ENCODE measurements around the gene PLEKHG4. TPM values are rescaled to one million over a fixed set of nuclear protein-coding genes. Genes with fewer than 3 reads are reported as not detected.
A peak's percentile ranks its signal among the peaks of the same experiment; 100 is the strongest.

Gene PLEKHG4
- total RNA-seq, 1 donor from 2014 or later, result 0.89 TPM

DNA sequence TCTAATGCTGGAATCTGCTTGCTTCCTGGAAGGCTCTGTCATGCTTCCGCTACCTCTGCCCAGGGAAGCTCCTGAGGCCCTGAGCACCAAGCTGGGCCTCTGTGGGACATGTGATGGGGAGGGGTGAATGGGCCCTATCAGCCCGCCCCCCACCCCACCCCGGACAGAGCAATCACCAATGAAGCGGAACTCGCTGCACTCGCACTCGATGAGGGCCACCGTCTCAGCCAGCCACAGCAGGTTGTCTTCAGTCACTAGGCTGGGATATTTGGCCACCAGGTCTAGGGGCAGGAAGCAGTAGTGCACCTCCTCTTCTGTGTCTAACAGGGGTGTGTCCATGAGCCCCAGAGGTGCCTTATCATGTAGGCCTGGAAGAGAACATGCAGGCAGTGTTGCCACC, 23.6 kb downstream of the PLEKHG4 start:
- intact Hi-C loops (cut with DNase I), result no loop called here
- DNase-seq (no peak), ATAC-seq (ENCODE audit: poor library complexity) (no peak)

DNA sequence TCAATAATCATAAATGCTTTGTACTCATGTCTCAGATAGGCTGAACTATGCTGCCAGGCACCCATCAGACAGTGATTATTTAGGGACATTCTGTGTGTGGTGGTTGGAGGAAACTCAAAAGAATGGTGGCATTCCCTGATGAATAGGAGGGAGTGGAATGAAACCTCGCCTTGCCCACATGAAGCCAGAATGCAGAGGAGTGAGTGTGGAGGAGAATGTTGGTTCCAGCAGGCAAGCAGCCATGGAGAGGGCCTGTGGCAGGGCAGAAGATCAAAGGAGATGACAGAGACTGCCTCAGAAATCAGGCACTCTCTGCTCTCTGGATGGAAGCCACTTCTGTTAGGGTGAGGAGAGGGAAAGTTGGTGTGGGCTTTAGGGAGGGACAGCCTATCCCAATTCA, 24.7 kb downstream of the PLEKHG4 start:
- DNase-seq (no peak), ATAC-seq (ENCODE audit: poor library complexity) (no peak)
- intact Hi-C loops (cut with DNase I), result no loop called here

DNA sequence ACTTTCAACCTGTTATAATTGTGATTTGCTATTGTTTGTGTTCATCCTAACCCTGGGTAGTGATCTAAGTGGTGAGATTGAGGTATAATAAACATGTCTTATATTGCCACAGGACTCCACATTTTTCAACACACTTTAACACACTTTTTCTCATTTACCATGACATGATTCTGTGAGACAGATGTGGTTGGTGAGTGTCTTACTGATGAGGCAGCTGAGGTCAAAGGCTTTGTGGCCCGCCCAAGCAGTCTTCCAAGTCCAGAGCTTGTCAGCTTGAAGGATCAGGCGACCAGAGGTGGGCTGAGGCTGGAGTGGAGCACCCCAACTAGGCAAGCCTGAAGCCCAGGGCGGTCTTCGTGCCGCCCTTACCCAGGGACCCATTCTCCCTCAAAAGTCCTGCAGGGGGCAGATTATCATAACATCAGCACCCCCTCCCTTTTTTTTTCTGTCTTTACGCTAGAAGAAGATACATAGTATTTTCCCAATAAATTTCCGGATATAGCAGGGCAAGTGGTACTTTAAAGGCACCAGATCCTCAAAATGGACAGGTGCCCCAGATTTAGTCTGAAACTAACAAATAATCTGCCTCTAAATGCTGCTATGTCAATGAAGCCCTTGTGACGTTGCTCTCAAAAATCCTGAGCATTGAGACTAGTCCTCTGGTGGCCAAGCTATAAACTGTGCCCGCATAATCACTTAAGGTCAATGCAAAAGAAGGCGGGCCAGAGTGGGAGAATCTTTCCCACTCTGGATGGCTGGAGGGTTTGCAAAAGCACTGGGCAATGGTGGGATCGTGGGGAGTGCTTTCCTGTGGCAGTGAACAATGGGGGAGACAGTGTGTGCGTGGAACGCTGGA, 26.1 kb downstream of the PLEKHG4 start:
- intact Hi-C loops (cut with DNase I), result no loop called here
- DNase-seq (no peak), ATAC-seq (ENCODE audit: poor library complexity) (no peak)

DNA sequence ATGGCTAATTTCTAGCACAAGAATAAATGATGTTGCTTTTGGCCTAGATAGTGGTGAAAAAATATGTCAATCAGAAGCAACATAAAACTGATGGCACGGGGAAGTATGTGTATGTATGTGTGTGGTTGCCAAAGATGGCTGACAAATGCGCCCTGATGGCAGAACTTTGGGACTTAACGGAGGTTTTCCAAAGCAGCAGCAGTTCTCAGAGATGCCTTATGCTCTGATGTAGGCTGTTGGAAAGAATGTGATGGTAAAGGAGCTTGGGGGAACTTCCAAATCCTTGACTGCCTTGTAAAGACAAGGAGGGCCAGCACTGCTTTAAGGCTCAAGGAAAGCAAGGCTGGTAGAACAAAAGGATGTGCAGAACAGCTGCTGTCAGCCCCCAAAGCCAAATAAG, 31.2 kb downstream of the PLEKHG4 start:
- intact Hi-C loops (cut with DNase I), result no loop called here
- DNase-seq (no peak), ATAC-seq (ENCODE audit: poor library complexity) (no peak)

DNA sequence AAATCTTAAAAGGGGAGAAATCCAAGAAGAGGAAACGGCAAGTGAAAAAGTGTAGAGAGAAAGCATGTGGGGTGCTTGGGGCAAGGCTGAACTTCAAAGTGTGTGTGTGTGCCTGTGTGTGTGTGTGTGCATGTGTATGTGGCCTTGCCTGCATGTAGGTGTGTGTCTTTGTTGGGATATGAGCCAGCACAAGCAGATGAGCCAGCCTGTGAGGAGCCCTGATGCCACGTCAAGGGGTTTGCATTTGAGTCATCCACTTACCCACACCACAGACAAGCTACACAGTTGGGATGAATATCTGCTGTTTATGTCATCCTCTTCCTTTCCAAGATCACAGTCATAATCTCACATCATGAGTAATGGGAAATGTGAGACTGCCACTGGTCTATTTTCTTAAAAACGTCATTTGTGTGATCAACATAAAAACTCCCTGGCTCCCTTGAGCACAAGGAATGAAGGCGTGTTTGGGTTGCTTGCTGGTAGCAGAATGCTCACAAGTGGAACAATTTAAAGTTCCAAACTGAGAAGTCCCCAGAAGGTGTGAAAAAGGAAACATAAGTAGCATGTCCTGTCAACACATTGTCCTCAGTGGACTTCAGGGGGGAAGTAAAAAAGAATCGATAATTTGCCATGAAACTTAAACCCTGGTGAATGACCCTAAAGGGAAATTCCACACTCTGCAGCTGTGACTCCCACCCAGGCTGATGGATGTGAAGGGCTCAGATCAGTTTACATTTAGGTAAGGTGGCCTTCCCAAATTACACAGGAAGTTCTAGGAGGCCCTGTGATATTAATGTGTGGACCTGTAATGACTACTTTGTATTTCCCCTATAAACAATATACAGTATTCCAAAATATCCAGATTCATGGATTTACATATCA, 32.5 kb downstream of the PLEKHG4 start:
- intact Hi-C loops (cut with DNase I), result no loop called here
- DNase-seq (no peak), ATAC-seq (ENCODE audit: poor library complexity) (peak; percentile 70)

DNA sequence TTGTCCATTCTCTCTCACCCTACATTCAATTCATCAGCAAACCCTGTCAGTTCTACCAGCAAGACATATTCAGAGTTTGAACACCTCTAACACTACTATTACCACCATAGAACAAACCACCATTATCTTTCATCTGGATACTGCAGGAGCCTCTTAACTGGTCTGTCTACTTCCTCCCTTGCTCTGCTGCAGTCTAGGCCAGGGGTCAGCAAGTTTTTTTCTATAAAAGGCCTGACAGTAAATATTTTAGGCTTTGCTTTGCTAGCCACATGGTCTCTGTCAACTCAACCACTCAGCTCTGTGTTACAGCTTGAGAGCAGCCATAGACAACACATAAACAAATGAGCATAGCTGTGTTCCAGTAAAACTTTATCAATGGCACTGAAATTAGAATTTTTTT, 33.4 kb downstream of the PLEKHG4 start:
- intact Hi-C loops (cut with DNase I), result no loop called here
- no peak for DNase-seq
- ATAC-seq (ENCODE audit: poor library complexity), result no peak

DNA sequence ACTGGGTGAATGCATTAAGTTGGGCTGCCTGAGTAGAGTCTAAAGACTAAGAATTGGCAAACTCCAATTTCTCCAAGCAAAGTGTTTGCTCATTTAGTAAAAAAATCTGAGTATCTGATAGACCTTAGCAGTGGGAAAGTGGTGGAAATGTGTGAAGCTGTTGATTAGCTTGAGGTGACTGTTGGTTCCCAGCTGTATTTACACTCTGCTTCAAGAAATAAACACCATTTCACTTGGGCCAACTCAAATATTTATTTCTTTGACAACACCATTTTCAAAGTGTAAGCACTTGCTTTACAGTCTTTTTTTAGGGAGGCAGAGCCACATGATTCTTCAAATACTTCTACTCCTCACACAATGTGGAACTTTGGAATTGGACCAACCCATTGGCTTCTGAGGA, 38.5 kb downstream of the PLEKHG4 start:
- intact Hi-C loops (cut with DNase I), result no loop called here
- no peak for DNase-seq
- ATAC-seq (ENCODE audit: poor library complexity), result no peak

DNA sequence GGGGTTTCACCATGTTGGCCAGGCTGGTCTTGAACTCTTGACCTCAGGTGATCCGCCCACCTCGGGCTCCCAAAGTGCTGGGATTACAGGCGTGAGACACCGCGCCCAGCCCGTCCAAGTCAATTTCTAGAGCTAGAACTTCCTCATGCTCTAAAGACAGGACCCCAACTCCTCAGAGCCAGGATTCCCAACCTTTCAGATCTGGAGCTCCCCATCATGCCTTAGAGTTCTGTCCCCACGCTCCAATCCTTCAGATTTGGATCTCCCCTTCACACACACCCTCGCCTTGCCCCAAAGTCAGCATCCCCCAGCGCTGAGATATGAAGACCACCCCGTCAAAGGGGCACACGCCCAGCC, 46.8 kb downstream of the PLEKHG4 start:
- intact Hi-C loops (cut with DNase I), result no loop called here
- ATAC-seq (ENCODE audit: poor library complexity), result no peak
- no peak for DNase-seq

DNA sequence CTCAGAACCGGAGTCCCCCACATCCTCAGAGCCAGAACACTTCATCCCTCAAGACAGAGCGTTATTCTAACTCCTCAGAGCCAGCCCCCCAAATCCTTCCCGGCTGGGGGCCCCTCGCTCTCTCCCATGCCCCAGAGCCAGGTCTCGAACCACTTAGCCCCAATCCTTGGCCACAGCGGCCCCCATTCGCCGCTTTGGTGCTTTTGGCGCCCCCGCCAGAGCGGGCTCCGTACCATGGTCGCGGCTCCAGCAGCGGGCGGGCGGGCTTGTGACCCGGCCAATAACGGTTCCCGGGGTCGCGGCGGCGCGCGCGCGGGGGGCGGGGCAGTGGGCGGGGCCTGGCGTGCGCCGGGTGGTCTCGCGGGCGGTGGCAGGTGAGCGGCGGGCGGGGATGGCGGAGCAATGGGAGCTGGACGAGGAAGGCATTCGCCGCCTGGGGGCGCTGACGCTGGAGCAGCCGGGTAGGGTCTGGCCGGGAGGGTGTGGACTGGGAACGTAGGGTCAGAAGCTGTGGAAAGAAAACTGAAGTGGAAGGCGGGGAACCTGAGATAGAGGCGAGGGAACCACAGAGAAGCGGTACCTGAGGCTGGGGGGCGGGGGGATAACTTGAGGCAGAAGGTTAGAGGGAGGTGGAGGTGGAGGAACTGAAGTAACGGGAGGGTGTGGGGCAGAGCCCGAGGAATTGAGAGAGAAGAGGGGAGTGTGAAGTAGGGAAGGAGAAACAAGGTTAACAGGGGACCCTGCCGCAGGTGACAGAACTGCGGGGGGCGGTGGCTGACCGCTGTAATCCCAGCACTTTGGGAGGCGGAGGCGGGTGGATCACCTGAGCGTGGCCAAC, 47.4 kb downstream of the PLEKHG4 start, which contains the start of the genes KCTD19 and LRRC36:
KCTD19 (minus strand) TSS at position 270 of the 838 bp plus-strand sequence; CDS start at position 236, 34 bp downstream.
LRRC36 (plus strand) TSS at position 344 of the 838 bp plus-strand sequence; CDS start at position 392, 48 bp downstream.
- intact Hi-C loops (cut with DNase I), result no loop called here
- peak; percentile 70 for DNase-seq
- ATAC-seq (ENCODE audit: poor library complexity), result peak; percentile 70

DNA sequence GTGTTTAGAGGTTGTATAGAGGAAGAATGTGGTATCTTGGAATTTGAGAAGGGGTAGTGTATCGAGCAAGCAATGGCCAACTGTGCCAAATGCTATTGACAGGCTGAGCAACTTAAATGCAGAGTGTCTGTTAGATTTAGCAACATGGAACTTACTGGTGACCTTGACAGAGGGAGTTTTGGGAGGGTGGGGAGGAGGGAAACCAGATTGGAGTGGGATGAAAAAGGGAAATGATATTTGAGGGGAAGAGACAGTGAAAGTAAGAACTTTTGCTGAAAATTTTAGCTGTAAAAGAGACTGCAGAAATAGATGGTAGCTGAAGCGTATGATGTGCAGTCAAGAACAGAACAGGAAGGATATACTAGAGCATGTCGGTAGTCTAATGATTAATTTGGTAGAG, 48.4 kb downstream of the PLEKHG4 start:
- ATAC-seq (ENCODE audit: poor library complexity), result no peak
- intact Hi-C loops (cut with DNase I), result no loop called here
- DNase-seq, result no peak

DNA sequence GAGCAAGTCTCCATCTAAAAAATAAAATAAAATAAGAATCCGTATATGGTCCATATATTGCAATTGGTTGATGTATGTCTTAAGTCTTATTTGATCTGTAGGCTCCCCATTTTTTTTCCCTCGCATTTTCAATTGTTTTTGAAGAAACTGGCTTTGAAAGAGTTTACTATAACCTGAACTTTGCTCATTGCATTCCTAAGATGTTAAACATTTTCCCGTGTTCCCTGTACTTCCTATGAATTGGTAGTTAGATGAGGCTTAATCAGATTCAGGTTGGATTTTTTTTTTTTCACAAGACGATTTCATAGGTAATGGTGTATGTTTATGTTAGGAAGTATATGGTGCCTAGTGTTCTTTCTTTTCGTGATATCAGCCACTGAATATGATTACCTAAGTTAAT, 50.6 kb downstream of the PLEKHG4 start:
- DNase-seq, result no peak
- no peak for ATAC-seq (ENCODE audit: poor library complexity)
- intact Hi-C loops (cut with DNase I), result no loop called here

DNA sequence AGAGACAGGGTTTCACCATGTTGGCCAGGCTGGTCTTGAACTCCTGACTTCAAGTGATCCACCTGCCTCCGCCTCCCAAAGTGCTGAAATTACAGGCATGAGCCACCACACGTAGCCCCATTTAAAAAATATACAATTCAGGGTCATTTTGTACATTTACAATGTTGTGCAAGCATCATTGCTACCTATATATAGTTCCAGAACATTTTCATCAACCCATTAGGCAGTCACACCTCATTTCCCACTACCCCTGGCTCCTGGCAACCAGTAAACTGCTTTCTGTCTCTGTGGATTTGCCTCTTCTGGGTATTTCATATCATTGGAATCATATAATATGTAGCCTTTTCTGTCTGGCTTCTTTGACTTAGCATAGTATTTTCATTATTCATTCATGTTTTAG, 54.0 kb downstream of the PLEKHG4 start:
- no peak for ATAC-seq (ENCODE audit: poor library complexity)
- intact Hi-C loops (cut with DNase I), result no loop called here

DNA sequence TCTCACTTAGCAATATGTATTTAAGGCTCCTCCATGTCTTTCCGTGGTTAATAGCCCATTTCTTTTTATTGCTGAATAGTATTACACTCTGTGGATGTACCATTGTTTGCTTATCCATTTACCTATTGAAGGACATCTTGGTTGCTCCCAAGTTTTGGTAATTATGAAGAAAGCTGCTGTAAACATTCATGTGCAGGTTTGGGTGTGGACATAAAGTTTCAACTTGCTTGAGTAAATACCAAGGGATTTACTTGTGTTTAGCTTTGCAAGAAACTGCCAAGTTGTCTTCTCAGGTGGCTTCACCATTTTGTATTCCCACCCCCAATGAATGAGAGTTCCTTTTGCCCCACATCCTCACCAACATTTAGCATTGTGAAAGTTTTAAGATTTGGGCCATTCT, 56.8 kb downstream of the PLEKHG4 start:
- no peak for ATAC-seq (ENCODE audit: poor library complexity)
- intact Hi-C loops (cut with DNase I), result no loop called here
- no peak for DNase-seq

More for the DNA sequence above, 54.0 kb downstream of the PLEKHG4 start:
- DNase-seq, result no peak

DNA sequence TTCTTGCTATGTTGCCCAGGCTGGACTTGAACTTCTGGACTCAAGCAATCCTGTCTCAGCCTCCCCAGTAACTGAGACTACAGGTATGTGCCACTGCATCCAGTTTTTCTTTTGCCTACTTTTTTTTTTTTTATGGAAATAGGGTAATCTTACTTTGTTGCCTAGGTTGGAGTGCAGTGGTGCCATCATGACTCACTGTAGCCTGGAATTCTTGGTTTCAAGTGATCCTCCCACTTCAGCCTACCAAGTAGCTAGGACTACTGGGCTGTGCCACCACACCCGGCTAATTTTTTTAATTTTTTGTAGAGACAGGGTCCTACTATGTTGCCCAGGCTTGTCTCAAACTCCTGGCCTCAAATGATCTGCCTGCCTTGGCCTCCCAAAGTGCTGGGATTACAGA, 57.3 kb downstream of the PLEKHG4 start:
- DNase-seq (no peak), ATAC-seq (ENCODE audit: poor library complexity) (no peak)
- intact Hi-C loops (cut with DNase I), result no loop called here

Other genes starting within 250 kb of the PLEKHG4 start
- 11.7 TPM for gene PHAF1, start 169.6 kb upstream of the PLEKHG4 start, total RNA-seq
- gene B3GNT9, start 128.5 kb upstream of the PLEKHG4 start, total RNA-seq, result 8.1 TPM
- 9.0 TPM for gene TRADD, start 119.6 kb upstream of the PLEKHG4 start, total RNA-seq
- gene FBXL8, start 119.6 kb upstream of the PLEKHG4 start, total RNA-seq, result 9.5 TPM
- 62.9 TPM for gene HSF4, start 114.8 kb upstream of the PLEKHG4 start, total RNA-seq
- 105 TPM for gene NOL3, start 109.0 kb upstream of the PLEKHG4 start, total RNA-seq
- 7.7 TPM for gene MATCAP1, start 95.6 kb upstream of the PLEKHG4 start, total RNA-seq
- gene EXOC3L1, start 89.4 kb upstream of the PLEKHG4 start, total RNA-seq, result 2.3 TPM
- gene E2F4, start 87.4 kb upstream of the PLEKHG4 start, total RNA-seq, result 34.8 TPM
- 0.54 TPM for gene ELMO3, start 80.4 kb upstream of the PLEKHG4 start, total RNA-seq
- 11.0 TPM for gene TMEM208, start 52.4 kb upstream of the PLEKHG4 start, total RNA-seq
- gene FHOD1, start 32.1 kb upstream of the PLEKHG4 start, total RNA-seq, result 13.5 TPM
- gene SLC9A5, start 30.6 kb upstream of the PLEKHG4 start, total RNA-seq, result 0.83 TPM
- not detected for gene KCTD19, start 47.2 kb downstream of the PLEKHG4 start, total RNA-seq
- gene LRRC36, start 47.3 kb downstream of the PLEKHG4 start, total RNA-seq, result not detected
- 8.9 TPM for gene TPPP3, start 114.0 kb downstream of the PLEKHG4 start, total RNA-seq
- gene ZDHHC1, start 136.9 kb downstream of the PLEKHG4 start, total RNA-seq, result 3.4 TPM
- 0.89 TPM for gene HSD11B2, start 151.6 kb downstream of the PLEKHG4 start, total RNA-seq
- 59.9 TPM for gene ATP6V0D1, start 201.6 kb downstream of the PLEKHG4 start, total RNA-seq
- not detected for gene AGRP, start 204.0 kb downstream of the PLEKHG4 start, total RNA-seq
- gene RIPOR1, start 249.3 kb downstream of the PLEKHG4 start, total RNA-seq, result 73.7 TPM